Measurements from ENCODE around the gene F7. TPM values are rescaled to one million over a fixed set of nuclear protein-coding genes. Genes with fewer than 3 reads are reported as not detected.
"Not testable (repeated sequence)": the region's sequence is repeated elsewhere in the genome, so short reads cannot be mapped to it uniquely, and the experiment has no call there.

Gene F7
- total RNA-seq, 1 donor from 2014 or later: 0.60 TPM

DNA sequence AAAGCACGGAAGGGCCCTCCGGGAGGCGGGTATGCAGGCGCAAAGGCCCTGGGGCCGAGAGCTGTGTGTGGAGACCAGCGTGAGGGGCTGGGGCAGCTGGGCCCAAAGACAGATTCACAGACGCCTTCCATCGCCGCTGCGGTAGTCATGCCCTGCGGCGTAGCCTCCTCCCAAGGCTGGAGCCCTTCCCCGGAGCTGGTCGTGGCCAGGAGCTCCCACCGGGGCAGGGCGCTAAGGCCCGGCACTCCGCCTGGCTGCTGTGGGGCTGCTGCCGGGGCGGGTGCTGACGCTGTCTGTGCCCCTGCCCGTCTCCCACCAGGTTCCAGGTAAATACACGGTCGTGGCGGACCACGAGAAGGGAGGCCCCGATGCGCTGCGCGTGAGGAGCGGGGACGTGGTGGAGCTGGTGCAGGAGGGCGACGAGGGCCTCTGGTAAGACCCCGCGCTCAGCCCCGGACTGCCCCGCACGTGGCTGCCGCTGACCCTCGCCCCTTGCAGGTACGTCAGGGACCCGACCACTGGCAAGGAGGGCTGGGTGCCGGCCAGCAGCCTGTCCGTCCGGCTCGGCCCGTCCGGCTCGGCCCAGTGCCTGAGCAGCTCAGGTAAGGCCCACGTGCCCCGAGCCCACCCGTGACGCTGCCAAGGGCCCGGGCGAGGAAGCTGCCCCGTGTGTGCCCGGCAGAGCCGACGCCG, 9.4 kb upstream of the F7 start:
- H3K4me3 Mint-ChIP-seq (ENCODE audit: unreplicated experiment): no peak overlapping the region
- TF ChIP-seq, protein P1, sequence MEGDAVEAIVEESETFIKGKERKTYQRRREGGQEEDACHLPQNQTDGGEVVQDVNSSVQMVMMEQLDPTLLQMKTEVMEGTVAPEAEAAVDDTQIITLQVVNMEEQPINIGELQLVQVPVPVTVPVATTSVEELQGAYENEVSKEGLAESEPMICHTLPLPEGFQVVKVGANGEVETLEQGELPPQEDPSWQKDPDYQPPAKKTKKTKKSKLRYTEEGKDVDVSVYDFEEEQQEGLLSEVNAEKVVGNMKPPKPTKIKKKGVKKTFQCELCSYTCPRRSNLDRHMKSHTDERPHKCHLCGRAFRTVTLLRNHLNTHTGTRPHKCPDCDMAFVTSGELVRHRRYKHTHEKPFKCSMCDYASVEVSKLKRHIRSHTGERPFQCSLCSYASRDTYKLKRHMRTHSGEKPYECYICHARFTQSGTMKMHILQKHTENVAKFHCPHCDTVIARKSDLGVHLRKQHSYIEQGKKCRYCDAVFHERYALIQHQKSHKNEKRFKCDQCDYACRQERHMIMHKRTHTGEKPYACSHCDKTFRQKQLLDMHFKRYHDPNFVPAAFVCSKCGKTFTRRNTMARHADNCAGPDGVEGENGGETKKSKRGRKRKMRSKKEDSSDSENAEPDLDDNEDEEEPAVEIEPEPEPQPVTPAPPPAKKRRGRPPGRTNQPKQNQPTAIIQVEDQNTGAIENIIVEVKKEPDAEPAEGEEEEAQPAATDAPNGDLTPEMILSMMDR (IDR thresholded peaks at IDR 0.05): no peak
- H3K9me3 Mint-ChIP-seq (ENCODE audit: low read depth): no peaks in the 10 kb centered on the region
- H3K27me3 Mint-ChIP-seq (ENCODE audit: low read depth): peaks cover 4% of the 10 kb centered on the region
- DNase-seq (ENCODE audit: low spot score): peak; percentile 92
- peaks cover 11% of the 10 kb centered on the region for H3K4me1 Mint-ChIP-seq (ENCODE audit: low read depth)
- H3K36me3 Mint-ChIP-seq (ENCODE audit: low read depth): no peaks in the 10 kb centered on the region
- no peak overlapping the region for H3K27ac Mint-ChIP-seq (ENCODE audit: unreplicated experiment)

DNA sequence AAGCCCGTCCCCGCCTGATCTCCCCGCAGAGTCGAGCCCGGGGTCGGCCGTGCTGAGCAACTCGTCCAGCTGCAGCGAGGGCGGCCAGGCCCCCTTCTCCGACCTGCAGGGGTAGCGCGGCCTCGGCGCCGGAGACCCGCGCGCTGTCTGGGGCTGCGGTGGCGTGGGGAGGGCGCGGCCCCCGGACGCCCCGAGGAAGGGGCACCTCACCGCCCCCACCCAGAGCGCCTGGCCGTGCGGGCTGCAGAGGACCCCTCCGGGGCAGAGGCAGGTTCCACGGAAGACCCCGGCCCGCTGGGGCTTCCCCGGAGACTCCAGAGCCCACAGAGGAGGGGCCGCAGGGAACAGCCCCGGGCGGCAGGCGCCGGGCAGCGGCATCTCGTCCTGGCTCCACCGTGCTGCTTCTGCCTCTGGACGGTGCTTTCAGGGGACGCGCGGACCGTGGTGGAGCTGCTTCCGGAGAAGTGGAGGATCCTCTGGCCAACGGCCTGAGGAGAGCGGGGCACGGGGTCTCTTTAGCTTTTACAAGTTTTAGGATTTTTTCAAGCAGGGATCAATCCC, 8.8 kb upstream of the F7 start:
- Mint-ChIP-seq H3K9me3 (ENCODE audit: low read depth) (no peaks in the 10 kb centered on the region), H3K4me3 (ENCODE audit: unreplicated experiment) (no peak overlapping the region)

DNA sequence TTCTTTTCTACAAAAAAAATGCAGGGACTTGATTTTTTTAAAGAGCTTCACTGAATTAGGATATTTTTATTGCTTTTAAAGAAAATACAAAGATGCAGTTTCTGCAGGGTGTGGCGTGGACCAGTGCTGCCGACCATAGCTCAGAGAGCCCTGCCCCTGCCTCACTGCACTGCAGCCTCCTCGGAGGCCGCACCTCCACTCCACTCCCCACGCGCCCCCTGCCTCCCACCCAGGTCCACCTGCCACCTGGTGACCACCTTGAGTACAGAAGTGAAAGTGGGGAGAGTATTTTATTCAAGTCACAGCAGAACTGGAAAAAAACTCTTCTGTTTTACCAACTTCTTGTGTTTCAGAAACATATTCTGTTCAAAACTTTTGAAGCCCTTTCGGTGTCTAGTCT, 7.9 kb upstream of the F7 start:
- Mint-ChIP-seq H3K9me3 (ENCODE audit: low read depth) (no peaks in the 10 kb centered on the region), H3K36me3 (ENCODE audit: low read depth) (no peaks in the 10 kb centered on the region), H3K27ac (ENCODE audit: unreplicated experiment) (peak overlapping the region; percentile 81), H3K4me3 (ENCODE audit: unreplicated experiment) (peak overlapping the region; percentile 52), H3K27me3 (ENCODE audit: low read depth) (peaks cover 4% of the 10 kb centered on the region), H3K4me1 (ENCODE audit: low read depth) (peaks cover 11% of the 10 kb centered on the region)
- TF ChIP-seq, protein P1 (IDR thresholded peaks at IDR 0.05): no peak
- no peak for DNase-seq (ENCODE audit: low spot score)

More for the DNA sequence above, 8.8 kb upstream of the F7 start:
- TF ChIP-seq, protein P1 (IDR thresholded peaks at IDR 0.05): no peak
- Mint-ChIP-seq H3K27me3 (ENCODE audit: low read depth) (peaks cover 4% of the 10 kb centered on the region), H3K27ac (ENCODE audit: unreplicated experiment) (no peak overlapping the region), H3K36me3 (ENCODE audit: low read depth) (no peaks in the 10 kb centered on the region), H3K4me1 (ENCODE audit: low read depth) (peaks cover 11% of the 10 kb centered on the region)
- DNase-seq (ENCODE audit: low spot score): no peak

GRCh38 chr13:113098162-113098732, 7.3 kb upstream of the F7 start:
- TF ChIP-seq, protein P1 (IDR thresholded peaks at IDR 0.05): no peak
- H3K9me3 Mint-ChIP-seq (ENCODE audit: low read depth): no peaks in the 10 kb centered on the region
- peaks cover 6% of the 10 kb centered on the region for H3K27me3 Mint-ChIP-seq (ENCODE audit: low read depth)
- H3K4me1 Mint-ChIP-seq (ENCODE audit: low read depth): peaks cover 11% of the 10 kb centered on the region
- H3K36me3 Mint-ChIP-seq (ENCODE audit: low read depth): no peaks in the 10 kb centered on the region
- DNase-seq (ENCODE audit: low spot score): no peak
- peak overlapping the region; percentile 81 for H3K27ac Mint-ChIP-seq (ENCODE audit: unreplicated experiment)
- H3K4me3 Mint-ChIP-seq (ENCODE audit: unreplicated experiment): peak overlapping the region; percentile 52

DNA sequence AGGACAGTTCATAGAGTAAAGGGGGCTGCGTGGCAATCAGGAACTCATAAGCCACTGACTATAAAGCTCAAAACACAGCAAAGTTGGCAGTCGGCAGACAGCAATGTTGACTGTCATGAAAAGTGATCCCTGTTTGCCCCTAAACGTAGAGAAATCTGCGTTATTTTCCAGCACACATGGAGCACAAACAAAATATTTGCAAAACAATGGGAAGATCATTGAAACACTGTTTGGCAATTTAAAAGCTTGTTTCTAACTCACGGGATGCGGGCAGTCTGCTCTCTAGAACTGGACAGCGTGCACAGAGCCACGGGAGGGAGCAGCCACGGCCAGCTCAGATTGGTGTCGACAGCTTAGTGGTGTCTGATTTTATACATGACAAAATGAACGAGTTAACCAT, 6.4 kb upstream of the F7 start:
- Mint-ChIP-seq H3K27ac (ENCODE audit: unreplicated experiment) (no peak overlapping the region), H3K27me3 (ENCODE audit: low read depth) (peaks cover 6% of the 10 kb centered on the region), H3K4me3 (ENCODE audit: unreplicated experiment) (no peak overlapping the region), H3K9me3 (ENCODE audit: low read depth) (no peaks in the 10 kb centered on the region), H3K4me1 (ENCODE audit: low read depth) (peaks cover 11% of the 10 kb centered on the region), H3K36me3 (ENCODE audit: low read depth) (no peaks in the 10 kb centered on the region)
- DNase-seq (ENCODE audit: low spot score): no peak
- TF ChIP-seq, protein P1 (IDR thresholded peaks at IDR 0.05): no peak

GRCh38 chr13:113102302-113102701, 3.3 kb upstream of the F7 start:
- not testable (repeated sequence) for H3K36me3 Mint-ChIP-seq (ENCODE audit: low read depth); H3K27ac Mint-ChIP-seq (ENCODE audit: unreplicated experiment); DNase-seq (ENCODE audit: low spot score); H3K4me3 Mint-ChIP-seq (ENCODE audit: unreplicated experiment); H3K27me3 Mint-ChIP-seq (ENCODE audit: low read depth); H3K9me3 Mint-ChIP-seq (ENCODE audit: low read depth)
- peaks cover 11% of the 10 kb centered on the region for H3K4me1 Mint-ChIP-seq (ENCODE audit: low read depth)
